PC-9 (cell line): ENCODE measurements around the gene UGT1A10. TPM values are rescaled to one million over a fixed set of nuclear protein-coding genes. Genes with fewer than 3 reads are reported as not detected.
"Not testable (repeated sequence)": the region's sequence is repeated elsewhere in the genome, so short reads cannot be mapped to it uniquely, and the experiment has no call there.

Source experiments
- Bru-seq: library from RNA; stranded (reverse); fragments of 400-500 nt; gene quantifications from one replicate; lab custom pipeline; 2021; lab: Mats Ljungman, UMichigan
- BruChase-seq, 2 experiments: library from RNA; stranded (reverse); fragments of 400-500 nt; gene quantifications; one replicate each; lab custom pipeline; 2021; lab: Mats Ljungman, UMichigan
- BruUV-seq: library from RNA; stranded (reverse); fragments of 400-500 nt; replicated peaks from 2 replicates; lab custom pipeline; 2021; lab: Mats Ljungman, UMichigan
- CTCF ChIA-PET: fragments of 300-600 bp; sonication (Branson Sonifier 250); formaldehyde crosslinking; loops from one replicate; lab custom pipeline; 2022; ENCODE audit warnings: antibody characterized with exemption; lab: Charles Lee
- POLR2A ChIA-PET: fragments of 300-600 bp; sonication (Branson Sonifier 250); formaldehyde crosslinking; loops from one replicate; lab custom pipeline; 2022; ENCODE audit warnings: antibody characterized with exemption; ENCODE audit not compliant: unreplicated experiment; lab: Charles Lee
- DNase-seq, 2 experiments: peaks; one replicate each; pipeline versions ENCODE4 v3.0.0 to v3.0.0-alpha.2; 2015 to 2022; ENCODE audit warnings: mixed read lengths in 1 of 2
- H2AFZ ChIP-seq: fragments of 200-600 bp; sonication (generic); 2 replicates; pipeline ENCODE4 v1.8.1; 2017; ENCODE audit warnings: antibody characterized with exemption
- H3F3A ChIP-seq: fragments of 200-600 bp; sonication (generic); 2 replicates; pipeline ENCODE4 v1.8.1; 2017; ENCODE audit warnings: antibody characterized with exemption, mild to moderate bottlenecking, low read depth; ENCODE audit not compliant: insufficient read depth
- H3K27ac ChIP-seq: fragments of 200-600 bp; sonication (generic); 2 replicates; pipeline ENCODE4 v1.6.1; 2016; ENCODE audit warnings: mixed run types
- H3K27me3 ChIP-seq: fragments of 200-600 bp; sonication (generic); 2 replicates; pipeline ENCODE4 v1.6.1; 2016; ENCODE audit warnings: low read depth, mixed run types; ENCODE audit not compliant: insufficient read depth
- H3K36me3 ChIP-seq: fragments of 200-600 bp; sonication (generic); 2 replicates; pipeline ENCODE4 v1.6.1; 2016; ENCODE audit warnings: low read depth, mixed run types
- H3K4me1 ChIP-seq: fragments of 200-600 bp; sonication (generic); replicated peaks from 2 replicates; pipeline ENCODE4 v1.6.1; 2016; ENCODE audit warnings: mixed run types; ENCODE audit not compliant: insufficient read depth
- H3K4me2 ChIP-seq: fragments of 200-600 bp; sonication (generic); 2 replicates; pipeline ENCODE4 v1.6.1; 2017; ENCODE audit warnings: mixed run types
- H3K4me3 ChIP-seq: fragments of 200-600 bp; sonication (generic); 2 replicates; pipeline ENCODE4 v1.6.1; 2016; ENCODE audit warnings: mixed run types
- H3K79me2 ChIP-seq: fragments of 200-600 bp; sonication (generic); 2 replicates; pipeline ENCODE4 v1.6.1; 2017; ENCODE audit warnings: low read depth, mixed run types
- H3K9me2 ChIP-seq: fragments of 200-600 bp; sonication (generic); 2 replicates; pipeline ENCODE4 v1.8.1; 2017; ENCODE audit warnings: mild to moderate bottlenecking; ENCODE audit not compliant: insufficient read depth
- H3K9me3 ChIP-seq: fragments of 200-600 bp; sonication (generic); 2 replicates; pipeline ENCODE4 v1.8.1; 2016; ENCODE audit warnings: low read depth; ENCODE audit not compliant: insufficient read depth
- H4K20me1 ChIP-seq: fragments of 200-600 bp; sonication (generic); 2 replicates; pipeline ENCODE4 v1.8.1; 2017; ENCODE audit not compliant: insufficient read depth
- CTCF ChIP-seq: fragments of 200-600 bp; sonication (generic); conservative IDR thresholded peaks from 2 replicates; pipeline ENCODE4 v1.6.1; 2017; ENCODE audit warnings: mixed run types, antibody characterized with exemption, mild to moderate bottlenecking, moderate library complexity
- EZH2 ChIP-seq: fragments of 200-600 bp; sonication (generic); IDR thresholded peaks from 2 replicates; pipeline ENCODE4 v1.8.0; 2017; ENCODE audit warnings: antibody characterized with exemption, low read depth
- intact Hi-C: fragments of 100-400 bp; cut with micrococcal nuclease; formaldehyde crosslinking; loops from one replicate; pipeline ENCODE4 v1.10.0; 2022; ENCODE audit not compliant: unreplicated experiment
- long read RNA-seq: library from polyadenylated mRNA; stranded (forward); transcript quantifications from one replicate; pipeline ENCODE4 v2.0.0, GENCODE V29; 2022
- total RNA-seq: library from RNA; stranded (reverse); gene quantifications from 2 replicates; pipeline ENCODE4 v1.2.3, GENCODE V29; 2021

Gene UGT1A10
- total RNA-seq (not detected in 2 replicates), Bru-seq, nascent RNA (not detected), BruChase-seq, experiment 1, labeled RNA remaining after a 2-hour chase (not detected), BruChase-seq, experiment 2, labeled RNA remaining after a 6-hour chase (not detected)
- long read RNA-seq = 0 reads

GRCh38 chr2:233636306-233636705 is at the start of gene UGT1A10:
Gene UGT1A10, plus strand, starts transcription at chr2:233636448. Its CDS starts 75 bp downstream, at chr2:233636523.
- H3K27me3 ChIP-seq, H3K27ac ChIP-seq, H4K20me1 ChIP-seq, H3K79me2 ChIP-seq, H3F3A ChIP-seq, CTCF ChIA-PET, H3K9me2 ChIP-seq, H3K36me3 ChIP-seq, H2AFZ ChIP-seq, H3K4me2 ChIP-seq, DNase-seq, H3K9me3 ChIP-seq, intact Hi-C loops, H3K4me3 ChIP-seq, H3K4me1 ChIP-seq, BruUV-seq: not testable (repeated sequence)
- POLR2A ChIA-PET = interaction anchor here (0.7 kb wide), 1 partner anchor 39 kb away, joined by 6 read pairs; no protein-coding TSS in a partner anchor

DNA sequence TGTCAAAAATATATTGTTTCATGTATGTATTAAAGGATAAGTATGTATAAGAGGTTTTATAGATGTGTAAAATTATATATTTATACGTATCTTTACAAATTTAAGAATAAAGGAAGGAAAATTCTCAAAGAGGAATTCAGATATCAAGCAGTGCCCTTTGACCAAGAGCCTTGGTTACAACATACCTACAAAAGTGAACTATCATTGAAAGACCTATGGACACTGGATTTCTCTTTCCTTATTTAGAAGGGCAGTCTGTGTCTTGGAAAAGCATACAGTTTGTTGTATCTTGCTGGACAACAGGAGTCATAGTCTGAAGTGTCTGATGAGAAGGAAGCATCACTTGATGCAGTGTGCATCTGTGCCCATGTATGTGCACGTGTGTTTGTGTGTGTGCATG is 47.8 kb upstream of the UGT1A10 start:
- Histone ChIP-seq H3K9me2 (no peaks in the 10 kb centered on the region), H3K27me3 (no peaks in the 10 kb centered on the region), H3K4me3 (no peak overlapping the region), H3K4me1 (no peaks in the 10 kb centered on the region), H2AFZ (no peak overlapping the region), H4K20me1 (no peaks in the 10 kb centered on the region), H3K36me3 (no peaks in the 10 kb centered on the region), H3K9me3 (no peaks in the 10 kb centered on the region; the same call in 1 of the 2 replicates), H3K4me2 (no peak overlapping the region), H3K79me2 (no peaks in the 10 kb centered on the region), H3K27ac (no peak overlapping the region), H3F3A (no peaks in the 10 kb centered on the region)
- TF ChIP-seq CTCF (no peak), EZH2 (no peak)
- ChIA-PET POLR2A (no interaction called here), CTCF (no interaction called here)
- intact Hi-C loops = no loop called here
- no TSS peak for BruUV-seq
- DNase-seq = no peak

DNA sequence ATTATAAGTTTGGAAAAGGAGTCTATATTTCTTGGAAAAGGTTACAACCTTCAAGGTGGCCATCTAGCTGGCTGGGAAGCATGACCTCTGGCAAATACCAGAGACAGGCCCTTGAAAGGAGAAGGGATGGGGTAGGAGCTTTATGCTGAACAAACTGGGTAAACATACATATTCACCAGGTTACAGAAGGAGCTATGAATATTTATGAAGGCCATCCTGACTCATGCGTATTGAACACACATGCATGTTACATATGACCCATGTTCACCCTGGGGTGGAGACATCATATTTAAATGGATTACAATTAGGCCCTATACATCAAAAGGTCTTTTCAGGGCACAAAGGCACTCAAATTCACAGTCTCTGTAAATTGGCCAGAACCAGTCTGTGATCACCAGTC is 43.5 kb upstream of the UGT1A10 start:
- H3K4me2 ChIP-seq, H4K20me1 ChIP-seq, H3K9me3 ChIP-seq, H3K9me2 ChIP-seq, POLR2A ChIA-PET, H3F3A ChIP-seq, BruUV-seq, intact Hi-C loops, CTCF ChIA-PET, H2AFZ ChIP-seq, H3K4me1 ChIP-seq, DNase-seq, H3K4me3 ChIP-seq, H3K27me3 ChIP-seq, H3K79me2 ChIP-seq, H3K27ac ChIP-seq, H3K36me3 ChIP-seq: not testable (repeated sequence)

DNA sequence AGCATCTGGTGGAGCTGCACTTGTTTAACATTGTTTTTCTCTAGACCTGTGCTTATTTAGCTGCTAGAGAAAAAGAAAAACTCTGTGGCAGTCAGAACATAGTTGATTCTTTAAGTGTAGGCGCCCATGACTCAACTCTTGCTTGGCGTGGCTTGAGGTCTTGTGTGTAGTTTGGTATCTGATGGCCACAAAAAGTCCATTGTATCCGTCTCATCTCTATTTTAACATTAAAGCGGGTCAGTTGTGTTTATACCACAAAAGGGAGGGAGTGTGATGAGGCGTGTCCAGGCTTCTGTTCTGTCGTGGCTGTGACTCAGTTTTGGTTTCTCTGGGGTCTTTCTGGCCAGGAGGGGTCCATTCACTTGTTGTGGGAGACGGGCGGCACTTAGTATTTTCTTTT is 43.0 kb upstream of the UGT1A10 start:
- Histone ChIP-seq H3K4me3 (no peak overlapping the region), H3K4me2 (no peak overlapping the region), H3K9me3 (no peaks in the 10 kb centered on the region), H3K9me2 (no peaks in the 10 kb centered on the region), H3K79me2 (no peaks in the 10 kb centered on the region), H3K4me1 (peaks cover 11% of the 10 kb centered on the region), H3K36me3 (no peaks in the 10 kb centered on the region), H4K20me1 (no peaks in the 10 kb centered on the region), H3K27ac (no peak overlapping the region), H3K27me3 (no peaks in the 10 kb centered on the region), H2AFZ (no peak overlapping the region), H3F3A (no peaks in the 10 kb centered on the region)
- DNase-seq = peak in 1 of 2 experiments; percentile 9
- no TSS peak for BruUV-seq
- no peak for TF ChIP-seq EZH2
- no peak for TF ChIP-seq CTCF
- CTCF ChIA-PET = no interaction called here
- POLR2A ChIA-PET = no interaction called here
- intact Hi-C loops = no loop called here
